Activated naive CD4-positive, alpha-beta T cell treated with anti-CD3 and anti-CD28 coated beads for 36 hours (primary cell): ENCODE data around the gene KCNK5. TPM values are rescaled to one million over a fixed set of nuclear protein-coding genes. Genes with fewer than 3 reads are reported as not detected.

ENCODE experiments used
- total RNA-seq, 2 experiments: library from RNA; stranded (reverse); gene quantifications; one replicate each; pipeline ENCODE4 v1.2.3, GENCODE V29; 2021

Gene KCNK5
- total RNA-seq, 2 experiments from 2014 or later, result 9.0 to 9.2 TPM

Other genes starting within 250 kb of the KCNK5 start
- under 1 TPM; 0.07 to 0.12 TPM for gene GLP1R, start 180.7 kb downstream of the KCNK5 start, total RNA-seq
- 10 to 100 TPM; 13.7 to 13.8 TPM for gene SAYSD1, start 114.3 kb downstream of the KCNK5 start, total RNA-seq
- not detected for gene KCNK17, start 84.9 kb upstream of the KCNK5 start, total RNA-seq
- gene KCNK16, start 93.2 kb upstream of the KCNK5 start, total RNA-seq, result not detected